NCI-H510A (cell line): ENCODE data around the gene DAND5.

Experiments
- DNase-seq: peaks from one replicate; lab custom pipeline; 2025; lab: John Stamatoyannopoulos, UW

Gene DAND5

DNA sequence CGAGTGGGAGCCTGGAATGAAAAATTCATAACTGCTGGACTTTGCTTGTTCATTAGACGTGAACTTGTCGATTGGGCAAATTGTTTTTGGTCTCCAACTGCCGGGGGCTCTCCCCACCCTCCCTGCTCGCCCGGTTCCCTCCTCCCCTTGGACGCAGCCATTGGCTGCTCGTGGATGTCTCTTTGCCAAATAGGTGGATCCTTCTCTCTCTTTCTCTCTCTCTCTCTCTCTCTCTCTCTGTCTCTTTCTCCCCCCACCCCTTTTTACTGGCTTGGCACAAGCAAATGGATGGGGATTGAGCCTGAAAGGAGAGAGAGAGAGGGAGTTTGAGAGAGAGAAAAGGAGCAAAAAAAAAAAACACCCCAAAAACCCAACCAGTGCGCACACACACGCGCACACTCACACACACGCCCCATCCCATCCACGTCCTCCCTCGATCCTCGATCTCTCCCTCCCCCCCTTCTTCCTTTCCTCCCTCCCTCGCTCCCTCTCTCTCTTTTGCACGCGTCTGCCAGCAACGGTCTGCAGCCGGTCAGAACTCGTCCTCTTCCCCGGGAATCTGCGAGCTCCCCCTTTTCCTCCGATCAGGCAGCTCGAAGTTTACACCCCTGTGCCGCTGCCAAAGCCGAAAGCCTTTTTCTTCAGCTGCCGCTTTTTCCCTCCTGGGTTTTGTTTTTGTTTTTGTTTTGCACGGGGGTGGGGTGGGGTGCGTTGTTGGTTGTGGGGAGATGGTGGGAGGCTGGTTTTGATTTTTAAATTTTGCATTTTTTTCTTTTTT lies 53.7 kb downstream of the DAND5 start:
- DNase-seq = no peak

- DNase-seq = no peak
Observed at GRCh38 chr19:13023656-13024055, 54.3 kb downstream of the DAND5 start.
